NT2/D1 (cell line): ENCODE measurements around the gene SEC14L5.

ENCODE experiments used
- SUZ12 ChIP-seq: IDR thresholded peaks from 2 replicates; pipeline ENCODE4 v1.6.1; 2011; ENCODE audit not compliant: insufficient read length, insufficient read depth; ENCODE audit errors: extremely low read depth
- YY1 ChIP-seq: IDR thresholded peaks from 2 replicates; pipeline ENCODE4 v1.6.1; 2011; ENCODE audit not compliant: insufficient read length, insufficient read depth
- ZNF274 ChIP-seq: IDR thresholded peaks from 2 replicates; pipeline ENCODE4 v1.6.1; 2011; ENCODE audit warnings: mild to moderate bottlenecking, low read depth, low read length

GRCh38 chr16:4936991-4937781 is 20.9 kb upstream of the SEC14L5 start, which contains the start of gene PPL:
- TF ChIP-seq YY1, result no peak
- no peak for TF ChIP-seq ZNF274
- TF ChIP-seq SUZ12, result no peak
